Erythroblast (primary cell): ENCODE measurements around the gene COQ8B.

Source experiments
- GATA1 ChIP-seq: IDR thresholded peaks from 2 replicates; pipeline ENCODE4 v1.6.1; 2011; ENCODE audit warnings: low read depth, mild to moderate bottlenecking, control low read depth, low read length, moderate library complexity
- POLR2A ChIP-seq: IDR thresholded peaks from 2 replicates; pipeline ENCODE4 v1.6.1; 2011; ENCODE audit warnings: mild to moderate bottlenecking, low read length

DNA sequence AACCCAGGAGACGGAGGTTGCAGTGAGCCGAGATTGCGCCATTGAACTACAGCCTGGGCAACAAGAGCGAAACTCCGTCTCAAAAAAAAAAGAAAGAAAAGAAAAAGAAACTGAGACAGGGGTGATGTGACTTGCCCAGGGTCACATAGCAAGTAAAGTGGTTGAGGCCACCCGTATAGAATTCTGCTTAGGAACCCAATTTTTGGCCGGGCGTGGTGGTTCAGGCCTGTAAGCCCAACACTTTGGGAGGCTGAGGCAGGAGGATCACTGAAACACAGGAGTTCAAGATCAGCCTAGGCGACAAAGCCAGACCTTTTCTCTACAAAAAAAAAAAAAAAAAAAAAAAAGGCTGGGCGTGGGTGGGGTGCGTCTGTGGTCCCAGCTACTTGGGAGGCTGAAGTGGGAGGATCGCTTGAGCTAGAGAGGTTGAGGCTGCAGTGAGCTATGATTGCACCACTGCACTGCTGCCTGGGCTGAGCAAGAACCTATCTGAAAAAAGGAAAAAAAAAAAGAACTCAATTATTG is 35.6 kb upstream of the COQ8B start:
- TF ChIP-seq POLR2A = no peak
- no peak for TF ChIP-seq GATA1
